ENCODE data around the gene OGFOD1.

DNA sequence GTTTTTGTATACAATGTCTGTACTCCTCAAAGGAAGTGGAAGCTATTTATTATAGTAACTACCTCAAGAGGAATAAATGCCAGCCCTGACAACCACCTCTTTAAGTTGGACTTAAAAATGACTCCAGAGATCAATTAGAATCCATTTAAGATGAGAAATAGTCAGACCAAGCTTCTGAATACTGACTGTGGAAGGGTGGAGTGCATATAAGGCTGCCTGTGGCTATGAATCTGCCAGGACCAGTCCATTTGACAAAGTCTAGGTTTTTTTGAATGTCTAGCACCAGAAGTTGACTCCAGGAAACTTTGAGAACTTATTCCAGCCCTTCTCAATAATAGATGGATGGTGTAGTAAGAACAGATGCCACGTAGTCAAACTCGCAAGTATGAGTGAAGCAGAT lies 15.0 kb downstream of the OGFOD1 start:
- TF ChIP-seq, protein P1, sequence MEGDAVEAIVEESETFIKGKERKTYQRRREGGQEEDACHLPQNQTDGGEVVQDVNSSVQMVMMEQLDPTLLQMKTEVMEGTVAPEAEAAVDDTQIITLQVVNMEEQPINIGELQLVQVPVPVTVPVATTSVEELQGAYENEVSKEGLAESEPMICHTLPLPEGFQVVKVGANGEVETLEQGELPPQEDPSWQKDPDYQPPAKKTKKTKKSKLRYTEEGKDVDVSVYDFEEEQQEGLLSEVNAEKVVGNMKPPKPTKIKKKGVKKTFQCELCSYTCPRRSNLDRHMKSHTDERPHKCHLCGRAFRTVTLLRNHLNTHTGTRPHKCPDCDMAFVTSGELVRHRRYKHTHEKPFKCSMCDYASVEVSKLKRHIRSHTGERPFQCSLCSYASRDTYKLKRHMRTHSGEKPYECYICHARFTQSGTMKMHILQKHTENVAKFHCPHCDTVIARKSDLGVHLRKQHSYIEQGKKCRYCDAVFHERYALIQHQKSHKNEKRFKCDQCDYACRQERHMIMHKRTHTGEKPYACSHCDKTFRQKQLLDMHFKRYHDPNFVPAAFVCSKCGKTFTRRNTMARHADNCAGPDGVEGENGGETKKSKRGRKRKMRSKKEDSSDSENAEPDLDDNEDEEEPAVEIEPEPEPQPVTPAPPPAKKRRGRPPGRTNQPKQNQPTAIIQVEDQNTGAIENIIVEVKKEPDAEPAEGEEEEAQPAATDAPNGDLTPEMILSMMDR (IDR thresholded peaks at IDR 0.05), result no peak
- no peak for TF ChIP-seq EZH2 (IDR thresholded peaks at IDR 0.05; ENCODE audit: borderline replicate concordance, insufficient read depth, low read depth, low read length, poor library complexity, severe bottlenecking)

Data from B cell (primary cell).